Endothelial cell of hepatic sinusoid (primary cell): Measurements from ENCODE around the gene SEPTIN2.
"Not testable (repeated sequence)": the region's sequence is repeated elsewhere in the genome, so short reads cannot be mapped to it uniquely, and the experiment has no call there.

Experiments used
- in situ Hi-C: cut with HindIII; loops from 2 replicates; pipeline ENCODE4 v1.10.0; 2017; ENCODE audit warnings: low sequenced_read_pairs

SEPTIN2 gene

GRCh38 chr2:241379481-241380480 is 64.1 kb downstream of the SEPTIN2 start:
- in situ Hi-C loops, result no loop called here

GRCh38 chr2:241381872-241382271 is 66.1 kb downstream of the SEPTIN2 start:
- in situ Hi-C loops, result no loop called here

- in situ Hi-C loops, result loop anchor here (5.0 kb wide), 1 partner anchor 42 kb away; no protein-coding TSS in a partner anchor
Measured at GRCh38 chr2:241385450-241385849, 69.7 kb downstream of the SEPTIN2 start.

GRCh38 chr2:241386519-241386918 is 70.8 kb downstream of the SEPTIN2 start:
- in situ Hi-C loops, result loop anchor here (5.0 kb wide), 1 partner anchor 41 kb away; no protein-coding TSS in a partner anchor

GRCh38 chr2:241389697-241390096 is 74.0 kb downstream of the SEPTIN2 start:
- in situ Hi-C loops, result loop anchor here (5.0 kb wide), 1 partner anchor 38 kb away; no protein-coding TSS in a partner anchor

GRCh38 chr2:241390301-241391206 is 74.8 kb downstream of the SEPTIN2 start:
- in situ Hi-C loops, result no loop called here

GRCh38 chr2:241391892-241392665 is 76.4 kb downstream of the SEPTIN2 start:
- in situ Hi-C loops, result no loop called here

GRCh38 chr2:241392753-241393152 is 77.0 kb downstream of the SEPTIN2 start:
- in situ Hi-C loops, result not testable (repeated sequence)

GRCh38 chr2:241393524-241394196 is 77.9 kb downstream of the SEPTIN2 start:
- in situ Hi-C loops, result no loop called here

GRCh38 chr2:241396809-241397208 is 81.1 kb downstream of the SEPTIN2 start:
- in situ Hi-C loops, result not testable (repeated sequence)

- in situ Hi-C loops, result no loop called here
Measured at GRCh38 chr2:241399941-241400922, 84.5 kb downstream of the SEPTIN2 start.
